DOHH2 (cell line): Measurements from ENCODE around the gene SDHAF1.

ENCODE experiments used
- H3F3A ChIP-seq: fragments of 200-600 bp; sonication (generic), shearing (Covaris generic); 2 replicates; pipeline ENCODE4 v1.6.0; 2016; ENCODE audit warnings: antibody characterized with exemption, mild to moderate bottlenecking; ENCODE audit not compliant: control insufficient read depth, insufficient read depth
- H3K27ac ChIP-seq: fragments of 200-600 bp; sonication (generic); 2 replicates; pipeline ENCODE4 v1.5.1; 2014; ENCODE audit warnings: low read depth, mild to moderate bottlenecking, low read length, moderate library complexity
- H3K27me3 ChIP-seq: fragments of 200-600 bp; sonication (generic); 2 replicates; pipeline ENCODE4 v1.6.1; 2014; ENCODE audit warnings: mild to moderate bottlenecking, low read length, mixed read lengths; ENCODE audit not compliant: control insufficient read depth
- H3K36me3 ChIP-seq: fragments of 200-600 bp; sonication (generic); 2 replicates; pipeline ENCODE4 v1.6.1; 2014; ENCODE audit warnings: mild to moderate bottlenecking, low read length, moderate library complexity, mixed read lengths; ENCODE audit not compliant: control insufficient read depth
- H3K4me1 ChIP-seq: fragments of 200-600 bp; sonication (generic); 2 replicates; pipeline ENCODE4 v1.6.1; 2014; ENCODE audit warnings: mild to moderate bottlenecking, low read length, mixed read lengths; ENCODE audit not compliant: control insufficient read depth
- H3K4me2 ChIP-seq: fragments of 200-600 bp; sonication (generic); 2 replicates; pipeline ENCODE4 v1.6.0; 2014; ENCODE audit warnings: mild to moderate bottlenecking, low read length, moderate library complexity
- H3K4me3 ChIP-seq: fragments of 200-600 bp; sonication (generic); 2 replicates; pipeline ENCODE4 v1.5.1; 2014; ENCODE audit warnings: mild to moderate bottlenecking, low read length, mixed read lengths
- H3K79me2 ChIP-seq: fragments of 200-600 bp; sonication (generic); 2 replicates; pipeline ENCODE4 v1.6.1; 2014; ENCODE audit warnings: mild to moderate bottlenecking, low read length, mixed read lengths; ENCODE audit not compliant: control insufficient read depth
- H3K9me2 ChIP-seq: fragments of 200-600 bp; sonication (generic); replicated peaks from 2 replicates; pipeline ENCODE4 v1.6.1; 2014; ENCODE audit warnings: mild to moderate bottlenecking, low read length, mixed read lengths; ENCODE audit not compliant: control insufficient read depth
- H3K9me3 ChIP-seq: fragments of 200-600 bp; sonication (generic); 2 replicates; pipeline ENCODE4 v1.6.1; 2014; ENCODE audit warnings: antibody characterized with exemption, low read length, mixed read lengths; ENCODE audit not compliant: control insufficient read depth, insufficient read depth
- H4K20me1 ChIP-seq: fragments of 200-600 bp; sonication (generic); 2 replicates; pipeline ENCODE4 v1.6.0; 2014; ENCODE audit warnings: low read depth, mild to moderate bottlenecking, antibody characterized with exemption, low read length, moderate library complexity; ENCODE audit not compliant: control insufficient read depth, insufficient read depth
- CTCF ChIP-seq: fragments of 200-600 bp; sonication (generic); IDR thresholded peaks from one replicate; pipeline ENCODE4 v1.5.1; 2014; ENCODE audit warnings: antibody characterized with exemption, mild to moderate bottlenecking, low read depth, low read length; ENCODE audit not compliant: poor library complexity, severe bottlenecking
- EZH2phosphoT487 ChIP-seq: fragments of 200-600 bp; sonication (generic); IDR thresholded peaks from 2 replicates; pipeline ENCODE4 v1.6.1; 2017; ENCODE audit warnings: borderline replicate concordance, mild to moderate bottlenecking, antibody characterized with exemption, low read length, moderate library complexity, mixed read lengths

SDHAF1 gene

GRCh38 chr19:35992907-35993765 is 1.9 kb upstream of the SDHAF1 start:
- H3K27me3 ChIP-seq: no peaks in the 10 kb centered on the region
- H3K9me3 ChIP-seq: peaks cover 5% of the 10 kb centered on the region; the same call in 1 of the 2 replicates
- TF ChIP-seq EZH2phosphoT487: no peak
- TF ChIP-seq CTCF: no peak
- H3K36me3 ChIP-seq: peaks cover 12% of the 10 kb centered on the region
- H3K9me2 ChIP-seq: no peaks in the 10 kb centered on the region
- no peak overlapping the region for H3K4me2 ChIP-seq
- H3F3A ChIP-seq: 0 out of 2 replicates have a peak, but pooled peaks cover 2% of the 10 kb centered on the region
- peaks cover 27% of the 10 kb centered on the region for H3K79me2 ChIP-seq
- H3K4me3 ChIP-seq: no peak overlapping the region
- 0 out of 2 replicates have a peak, but pooled peaks cover 4% of the 10 kb centered on the region for H4K20me1 ChIP-seq
- H3K4me1 ChIP-seq: peaks cover 17% of the 10 kb centered on the region
- H3K27ac ChIP-seq: no peak overlapping the region

GRCh38 chr19:35993923-35994598 is 927 bp upstream of the SDHAF1 start:
- no peaks in the 10 kb centered on the region for H3K9me2 ChIP-seq
- H3K4me1 ChIP-seq: peaks cover 17% of the 10 kb centered on the region
- H4K20me1 ChIP-seq: 0 out of 2 replicates have a peak, but pooled peaks cover 4% of the 10 kb centered on the region
- H3K27me3 ChIP-seq: no peaks in the 10 kb centered on the region
- H3K4me3 ChIP-seq: peak overlapping the region; percentile 76
- H3K36me3 ChIP-seq: peaks cover 15% of the 10 kb centered on the region
- H3K9me3 ChIP-seq: no peaks in the 10 kb centered on the region
- peak overlapping the region; percentile 86 for H3K4me2 ChIP-seq
- TF ChIP-seq CTCF (no peak), EZH2phosphoT487 (no peak)
- no peak overlapping the region for H3K27ac ChIP-seq
- peaks cover 34% of the 10 kb centered on the region for H3K79me2 ChIP-seq
- H3F3A ChIP-seq: 0 out of 2 replicates have a peak, but pooled peaks cover 2% of the 10 kb centered on the region

- Histone ChIP-seq H3K4me1 (peaks cover 17% of the 10 kb centered on the region), H4K20me1 (0 out of 2 replicates have a peak, but pooled peaks cover 4% of the 10 kb centered on the region), H3K9me2 (no peaks in the 10 kb centered on the region), H3K36me3 (peaks cover 15% of the 10 kb centered on the region), H3K9me3 (no peaks in the 10 kb centered on the region), H3K4me2 (peak overlapping the region; percentile 86), H3K27me3 (no peaks in the 10 kb centered on the region), H3K79me2 (peaks cover 49% of the 10 kb centered on the region), H3F3A (0 out of 2 replicates have a peak, but pooled peaks cover 7% of the 10 kb centered on the region), H3K27ac (no peak overlapping the region), H3K4me3 (peak overlapping the region; percentile 76)
- no peak for TF ChIP-seq CTCF
- TF ChIP-seq EZH2phosphoT487: no peak
Measured at GRCh38 chr19:35996777-35997176, 1.8 kb downstream of the SDHAF1 start.
